NCI-H1436 treated with DMSO at 0.1 percent for 48 hours (cell line): ENCODE measurements around the gene GRIFIN.
"Not testable (repeated sequence)": the region's sequence is repeated elsewhere in the genome, so short reads cannot be mapped to it uniquely, and the experiment has no call there.

Experiments
- DNase-seq: peaks from one replicate; lab custom pipeline; 2025; lab: John Stamatoyannopoulos, UW

Gene GRIFIN

DNA sequence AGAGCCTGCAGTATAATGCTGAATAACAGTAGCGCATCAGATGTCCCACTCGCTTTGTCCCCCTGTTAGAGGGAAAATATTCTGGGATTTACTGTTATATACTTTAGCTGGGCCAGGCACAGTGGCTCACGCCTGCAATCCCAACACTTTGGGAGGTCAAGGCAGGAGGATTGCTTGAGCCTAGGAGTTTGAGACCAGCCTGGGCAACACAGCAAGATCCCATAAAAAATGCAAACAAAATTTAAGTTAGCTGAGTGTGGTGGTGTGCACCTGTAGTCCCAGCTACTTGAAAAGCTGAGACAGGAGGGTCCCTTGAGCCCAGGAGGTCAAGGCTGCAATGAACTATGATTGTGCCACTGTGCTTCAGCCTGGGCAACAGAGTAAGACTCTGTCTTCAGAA, 22.3 kb downstream of the GRIFIN start:
- DNase-seq = not testable (repeated sequence)

DNA sequence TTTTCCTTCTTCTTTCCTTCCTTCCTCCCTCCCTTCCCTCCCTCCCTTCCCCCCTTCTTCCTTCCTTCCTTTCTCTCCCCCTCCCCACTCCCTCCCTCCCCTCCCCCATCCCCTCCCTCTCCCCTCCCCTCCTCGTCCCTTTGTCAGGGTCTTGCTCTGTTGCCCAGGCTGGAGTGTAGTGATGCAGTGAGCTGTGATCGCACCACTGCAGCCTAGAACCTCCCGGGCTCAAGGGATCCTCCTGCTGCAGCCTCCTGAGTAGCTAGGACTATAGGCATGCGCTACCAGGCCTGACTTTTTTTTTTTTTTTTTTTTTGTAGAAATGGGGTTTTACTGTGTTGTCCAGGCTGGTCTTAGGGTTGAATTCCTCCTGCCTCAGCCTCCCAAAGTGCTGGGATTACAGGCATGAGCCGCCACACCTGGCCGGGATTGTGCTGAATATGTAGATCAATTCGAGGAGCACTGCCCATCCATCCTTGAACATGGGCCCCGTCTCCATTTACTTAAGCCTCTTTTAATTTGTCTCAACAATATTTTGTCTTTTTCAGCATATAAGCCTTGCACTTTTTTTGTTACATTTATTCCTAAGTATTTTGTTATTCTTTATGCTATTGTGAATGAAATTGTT, 23.4 kb downstream of the GRIFIN start:
- DNase-seq = no peak

DNA sequence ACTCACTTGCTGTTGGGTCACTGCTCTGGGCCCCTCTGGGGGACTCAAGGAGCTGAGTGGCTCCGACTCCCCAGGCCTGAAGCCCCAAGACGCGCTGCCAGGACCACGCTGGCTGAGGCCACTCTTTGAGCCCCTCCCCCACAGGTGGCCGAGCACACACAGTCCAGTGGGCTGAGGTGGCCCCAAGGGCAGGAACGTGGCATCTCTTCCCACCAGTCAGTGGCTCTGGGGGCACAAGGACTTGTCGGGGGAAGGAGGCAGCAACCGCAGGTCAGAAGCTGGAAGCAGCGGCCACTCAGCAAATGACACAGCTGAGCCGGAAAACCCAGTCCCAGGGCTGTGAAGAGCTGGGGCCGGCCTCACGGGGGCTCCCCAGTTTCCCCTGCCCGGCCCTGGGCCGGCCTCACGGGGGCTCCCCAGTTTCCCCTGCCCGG, 24.1 kb downstream of the GRIFIN start:
- DNase-seq = no peak

DNA sequence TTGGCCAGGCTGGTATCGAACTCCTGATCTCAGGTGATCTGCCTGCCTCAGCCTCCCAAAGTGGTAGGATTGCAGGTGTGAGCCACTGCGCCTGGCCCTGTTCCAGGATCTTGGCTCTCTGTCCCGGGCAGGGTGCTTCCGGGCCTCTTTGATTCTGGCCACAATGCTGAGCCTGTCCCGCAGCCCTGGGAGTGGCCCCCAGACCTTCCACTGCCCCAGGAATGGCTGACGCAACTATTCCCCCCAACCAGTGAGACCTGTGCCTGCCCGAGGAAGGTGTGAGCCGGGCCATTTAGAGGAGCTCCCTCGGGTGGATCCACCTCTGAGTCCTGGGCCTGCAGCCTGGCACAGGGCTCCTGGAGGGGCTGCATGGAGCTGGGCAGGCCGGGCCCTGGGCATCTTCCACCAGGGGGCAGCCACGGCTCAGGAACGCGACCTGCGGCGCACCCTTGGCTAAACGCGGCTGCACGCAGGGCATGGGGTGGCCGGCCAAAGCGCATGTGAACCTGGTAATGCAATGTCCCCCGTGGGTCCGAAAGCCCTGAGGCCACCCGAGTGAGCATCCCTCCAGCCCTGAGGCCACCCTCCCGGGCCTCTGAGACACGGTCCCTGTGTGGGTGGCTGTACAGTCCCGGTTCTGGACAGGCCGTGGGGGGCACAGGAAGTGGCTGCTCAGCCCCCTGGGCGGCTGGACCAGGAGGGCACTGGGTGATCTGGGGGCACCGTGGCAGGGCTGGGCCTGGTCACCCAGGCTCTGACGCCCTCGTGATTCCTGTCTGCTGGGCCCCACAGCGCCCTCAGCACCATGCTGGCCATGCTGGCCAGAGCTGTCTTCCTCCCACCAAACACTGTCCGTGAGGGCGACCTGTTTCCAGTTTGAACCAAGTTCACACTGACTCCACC, 24.8 kb downstream of the GRIFIN start:
- DNase-seq = no peak

DNA sequence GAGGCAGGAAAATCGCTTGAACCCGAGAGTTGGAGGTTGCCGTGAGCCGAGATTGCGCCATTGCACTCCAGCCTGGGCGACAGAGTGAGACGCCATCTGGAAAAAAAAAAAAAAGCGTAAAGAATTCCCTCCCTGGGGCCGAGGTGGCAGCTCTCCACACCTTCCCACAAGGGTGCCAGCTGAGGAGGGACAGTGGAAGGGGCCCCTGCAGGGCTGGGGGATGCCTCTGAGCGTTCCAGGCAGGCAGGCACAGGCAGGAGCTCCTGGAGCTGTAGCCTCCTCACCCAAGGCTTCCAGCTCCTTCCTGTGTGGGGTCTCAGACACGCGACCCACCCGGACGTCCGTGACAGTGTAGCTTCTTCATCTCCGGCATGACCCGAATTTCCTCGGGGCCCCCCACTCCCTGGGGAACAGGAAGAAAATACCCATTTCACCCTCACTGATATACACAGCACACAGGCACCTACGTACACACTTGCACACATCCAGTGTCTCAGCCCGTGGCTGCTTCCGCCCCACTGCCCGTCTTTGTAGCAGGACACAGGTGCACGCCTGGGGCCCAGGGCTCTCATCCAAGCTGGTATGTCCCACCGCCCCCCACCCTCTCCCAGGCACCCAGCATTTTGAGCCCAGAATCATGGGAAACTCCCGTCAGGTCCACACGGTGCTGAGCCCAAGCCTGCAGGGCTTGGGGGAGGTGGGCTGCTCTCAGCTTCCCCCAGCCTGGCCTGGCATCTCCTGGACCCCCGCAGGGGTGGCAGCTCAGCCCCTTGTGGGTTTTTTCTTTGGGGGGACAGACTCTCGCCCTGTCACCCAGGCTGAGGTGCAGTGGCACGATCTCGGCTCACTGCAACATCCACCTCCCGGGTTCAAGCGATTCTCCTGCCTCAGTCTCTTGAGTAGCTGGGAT, 25.7 kb downstream of the GRIFIN start:
- DNase-seq = no peak

DNA sequence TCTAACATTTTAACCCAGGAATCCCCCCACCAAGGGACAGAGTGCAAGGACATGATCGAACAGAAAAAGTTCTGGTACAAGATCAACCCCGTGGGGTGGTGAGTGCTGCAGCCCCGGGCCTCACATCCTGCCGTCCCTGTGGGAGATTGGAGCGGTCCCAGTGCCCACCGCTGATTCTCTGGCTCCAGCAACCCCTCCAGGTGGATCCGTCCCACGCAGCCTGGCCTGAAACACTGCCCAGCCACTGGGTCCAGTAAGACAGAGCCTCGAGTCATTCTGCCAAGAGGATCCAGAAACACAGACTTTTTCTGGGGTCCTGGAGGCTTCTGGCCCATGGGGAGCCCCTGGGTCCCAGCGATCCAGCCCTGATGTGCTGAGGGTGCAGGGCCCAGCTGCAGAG, 29.5 kb downstream of the GRIFIN start:
- DNase-seq = no peak

DNA sequence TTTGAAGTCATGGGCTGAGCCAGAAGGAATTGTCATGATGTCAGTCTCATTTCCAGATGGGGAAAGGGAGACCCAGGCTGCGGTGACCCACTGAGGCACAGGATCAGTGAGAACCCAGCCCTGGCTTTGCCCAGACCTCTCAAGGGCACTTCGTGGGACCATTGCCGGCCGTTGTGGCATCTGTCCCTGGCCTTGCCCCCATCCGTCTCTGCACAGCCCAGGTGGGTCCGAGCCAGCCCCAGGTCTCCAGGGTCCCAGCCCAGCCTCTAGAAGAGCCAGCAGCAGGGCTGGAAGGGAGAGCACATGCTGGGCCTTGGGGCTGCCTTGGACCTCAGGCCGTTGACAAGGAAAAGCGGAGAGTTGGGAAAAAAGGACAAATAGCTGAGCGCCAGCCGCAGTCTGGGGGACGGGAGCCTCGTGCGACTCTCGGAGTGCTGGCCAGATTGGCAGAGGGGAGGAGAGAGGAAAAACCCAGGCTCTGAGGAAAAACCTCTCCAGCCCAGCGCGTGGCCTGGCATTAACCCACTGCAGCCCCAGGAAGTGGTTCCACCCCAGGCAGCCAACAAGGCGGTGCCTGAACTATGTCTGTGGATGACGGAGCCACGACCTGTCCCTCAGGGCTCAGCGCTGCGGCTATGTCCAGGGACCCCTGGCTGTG, 30.2 kb downstream of the GRIFIN start:
- DNase-seq = no peak

DNA sequence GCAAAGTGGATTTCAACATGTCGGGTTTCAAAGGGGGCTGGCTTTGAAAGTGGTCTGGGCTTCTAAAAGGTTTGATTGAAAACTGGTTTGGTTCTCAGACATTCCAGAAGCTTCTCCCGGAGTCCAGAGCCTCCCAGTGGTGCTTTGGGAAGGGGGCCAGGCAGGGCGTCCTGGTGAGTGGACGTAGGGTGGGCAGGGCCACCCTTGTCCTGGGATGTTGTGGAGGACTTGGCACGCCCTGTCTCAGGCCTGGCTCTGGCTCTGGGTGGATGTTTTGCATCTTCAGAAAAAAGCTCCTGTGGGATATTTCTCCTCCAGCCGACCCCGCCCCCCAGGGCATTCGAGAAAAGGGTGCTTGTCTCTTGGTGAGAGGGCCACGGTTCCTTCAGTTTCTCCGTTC, 31.2 kb downstream of the GRIFIN start:
- DNase-seq = no peak

DNA sequence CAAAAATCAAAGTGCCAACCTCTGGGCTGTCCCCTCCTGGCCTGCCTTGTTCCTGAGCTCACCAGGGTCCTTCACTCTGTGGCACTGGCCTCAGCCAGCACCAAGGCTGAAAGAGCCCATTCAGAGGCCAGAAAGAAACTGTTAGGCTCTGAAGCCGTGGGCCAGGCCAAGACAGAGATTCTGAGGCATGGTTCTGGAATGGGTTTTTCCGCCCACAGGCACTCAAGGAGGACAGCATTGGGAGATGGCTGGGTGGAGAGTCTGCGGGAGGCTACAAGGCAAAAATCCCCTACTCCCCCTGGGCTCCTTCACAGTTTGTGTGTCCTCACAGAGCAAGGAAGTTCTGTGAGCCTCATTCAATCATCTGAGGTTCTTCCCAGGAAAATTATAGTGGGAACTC, 31.7 kb downstream of the GRIFIN start:
- DNase-seq = no peak

DNA sequence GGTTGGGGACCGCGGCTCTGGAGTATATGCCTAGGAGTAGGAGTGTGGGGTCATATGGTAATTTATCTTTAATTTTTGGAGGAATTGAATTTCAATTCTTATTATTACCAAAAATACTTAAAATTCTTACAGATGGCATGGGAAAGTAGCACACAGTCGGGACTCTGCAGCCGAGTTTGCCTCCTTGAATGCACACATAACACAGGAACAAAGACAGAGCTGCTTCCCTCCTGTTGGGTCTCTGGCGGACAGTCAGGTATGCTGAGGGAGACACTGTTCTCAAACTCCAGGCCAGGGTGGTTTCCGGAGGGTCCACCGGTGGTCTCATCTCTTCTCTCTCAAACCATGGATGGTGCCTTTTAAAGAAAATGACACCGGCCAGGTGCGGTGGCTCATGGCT, 32.7 kb downstream of the GRIFIN start:
- no peak for DNase-seq

DNA sequence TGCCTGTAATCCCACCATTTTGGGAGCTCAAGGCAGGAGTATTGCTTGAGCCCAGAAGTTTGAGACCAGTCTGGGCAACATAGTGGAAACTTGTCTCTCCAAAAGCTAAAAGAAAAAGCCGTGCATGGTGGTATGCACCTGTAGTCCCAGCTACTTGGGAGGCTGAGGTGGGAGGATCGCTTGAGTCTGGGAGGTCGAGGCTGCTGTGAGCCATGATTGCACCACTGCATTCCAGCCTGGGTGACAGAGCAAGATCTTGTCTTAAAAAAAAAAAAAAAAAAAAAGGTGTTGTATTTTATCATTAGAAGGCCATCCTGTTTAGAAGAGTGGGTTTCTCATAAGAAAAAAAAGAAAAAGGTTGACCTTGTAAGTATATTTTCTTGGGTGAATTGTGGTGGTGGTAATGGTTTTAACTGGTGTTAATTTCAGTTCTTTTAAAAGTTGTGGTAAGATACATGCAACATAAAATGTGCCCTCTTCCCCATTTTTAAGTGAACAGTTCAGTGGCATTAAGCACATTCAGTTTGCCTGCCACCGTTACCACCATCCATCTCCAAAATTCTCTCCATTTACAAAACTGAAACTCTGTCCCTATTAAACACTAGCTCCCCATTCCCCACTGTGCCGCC, 34.7 kb downstream of the GRIFIN start:
- DNase-seq = no peak

DNA sequence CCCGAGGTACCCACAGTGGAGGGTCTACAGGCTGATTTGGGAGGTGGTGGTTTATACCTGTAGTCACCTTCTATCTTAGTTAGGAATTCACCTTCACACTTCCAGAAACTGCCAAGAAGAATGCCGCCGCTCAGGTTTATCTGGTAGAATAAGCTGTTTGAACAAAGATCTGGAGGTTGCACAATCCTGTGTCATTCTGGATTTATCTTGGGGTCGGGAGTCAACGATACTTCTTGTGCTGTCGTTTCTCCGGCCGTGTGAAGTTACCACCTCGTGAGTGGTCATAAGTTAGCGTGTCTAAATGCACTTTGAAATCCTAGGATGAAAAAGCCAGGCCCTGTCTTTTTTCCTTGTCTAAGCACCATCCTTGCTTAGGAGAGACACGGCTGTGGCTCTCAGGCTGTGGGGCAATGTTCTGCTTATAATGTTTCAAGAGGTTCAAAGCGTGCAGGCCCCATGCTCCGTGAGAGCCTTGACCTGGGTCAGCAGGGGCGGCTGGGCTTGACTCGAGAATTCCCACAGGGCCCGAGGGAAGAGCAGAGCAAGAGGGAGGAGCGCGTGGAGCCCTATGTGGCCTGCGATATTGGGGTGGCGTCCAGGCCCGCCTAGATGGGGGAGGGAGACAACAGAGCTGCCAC, 35.5 kb downstream of the GRIFIN start:
- no peak for DNase-seq

DNA sequence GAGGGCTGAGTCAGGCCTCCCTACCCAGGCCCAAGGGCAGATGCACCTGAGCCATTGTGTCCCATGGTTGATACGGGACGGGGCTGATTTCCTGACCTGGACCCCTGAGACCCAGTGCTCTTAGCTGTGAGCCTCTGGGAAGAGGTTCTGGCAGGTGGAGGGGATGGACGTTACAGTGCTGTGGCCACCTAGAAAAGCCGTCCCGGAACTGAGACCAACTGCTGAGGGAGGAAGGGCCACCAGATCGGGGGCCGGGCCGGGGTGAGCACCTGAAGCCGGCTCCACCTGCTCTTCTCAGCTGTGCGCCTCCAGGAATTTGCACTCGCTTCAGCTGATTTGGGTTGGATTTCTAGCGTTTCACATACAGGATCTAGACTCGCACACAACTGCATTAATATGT, 37.4 kb downstream of the GRIFIN start:
- no peak for DNase-seq

DNA sequence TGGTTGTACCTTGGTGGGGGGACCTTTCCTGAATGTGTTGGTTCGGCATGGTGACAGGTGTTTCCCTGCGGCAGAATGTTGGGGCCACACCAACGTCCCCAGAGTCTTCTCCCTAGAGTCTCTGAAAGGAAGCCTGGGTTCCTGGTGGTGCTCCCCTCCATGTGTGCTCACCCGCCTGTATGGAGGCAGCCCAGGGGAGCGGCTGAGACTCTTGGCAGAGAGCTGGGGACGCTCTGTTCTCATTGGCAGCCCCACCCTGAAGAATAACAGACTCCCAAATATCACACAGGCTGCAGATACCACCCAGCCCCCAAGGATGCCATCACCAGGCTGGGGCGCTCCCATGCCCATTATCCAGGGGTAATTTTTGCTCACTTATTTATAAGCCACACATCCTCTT, 38.0 kb downstream of the GRIFIN start:
- DNase-seq = no peak

DNA sequence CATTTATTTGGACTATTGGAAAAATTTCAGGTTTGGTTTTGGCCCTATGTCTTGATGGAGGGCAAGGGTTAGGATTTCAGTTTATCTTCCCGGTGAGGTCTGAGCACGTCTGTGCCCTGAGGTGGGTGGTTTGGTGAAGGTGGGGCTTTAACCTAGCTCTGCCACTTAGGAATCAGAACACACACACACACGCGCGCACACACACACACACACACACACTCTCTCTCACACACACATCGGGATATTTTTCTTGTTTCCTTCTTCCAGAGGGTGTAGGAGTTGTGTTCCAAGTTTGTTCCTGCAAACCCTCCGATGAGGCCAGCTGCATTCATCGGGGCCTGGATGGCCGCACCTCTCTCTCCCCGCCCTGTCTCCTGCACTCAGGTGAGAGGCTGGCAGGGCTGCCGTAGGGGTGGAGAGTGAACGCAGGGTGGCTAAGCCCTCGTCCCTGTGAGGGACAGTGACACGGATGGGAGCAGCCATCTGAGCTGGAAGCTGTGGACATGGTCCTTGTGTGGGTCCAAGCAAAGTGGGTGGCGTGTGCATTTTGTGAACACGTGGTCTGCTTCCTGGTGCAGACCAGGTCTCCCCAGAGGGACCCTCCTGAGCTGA, 38.6 kb downstream of the GRIFIN start:
- no peak for DNase-seq

DNA sequence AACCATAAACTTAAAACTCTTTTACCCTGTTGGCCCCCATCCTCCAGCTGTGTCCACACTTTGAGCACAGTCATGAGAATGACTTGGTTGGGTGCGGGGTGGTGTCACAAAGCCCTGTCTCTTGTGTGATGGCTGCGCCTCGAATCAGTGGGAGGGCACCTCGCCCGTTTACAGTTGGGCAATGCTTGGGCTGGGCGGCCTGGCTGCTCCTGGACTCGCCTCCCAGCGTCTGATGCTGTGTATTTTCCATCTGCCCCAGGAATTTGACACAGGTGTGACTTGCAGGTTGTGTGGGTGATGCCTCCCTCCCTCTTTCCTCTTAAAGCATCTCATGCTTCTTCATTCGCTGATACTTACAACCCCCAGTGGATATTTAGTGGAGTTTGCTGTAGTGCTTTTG, 39.1 kb downstream of the GRIFIN start:
- DNase-seq = no peak

DNA sequence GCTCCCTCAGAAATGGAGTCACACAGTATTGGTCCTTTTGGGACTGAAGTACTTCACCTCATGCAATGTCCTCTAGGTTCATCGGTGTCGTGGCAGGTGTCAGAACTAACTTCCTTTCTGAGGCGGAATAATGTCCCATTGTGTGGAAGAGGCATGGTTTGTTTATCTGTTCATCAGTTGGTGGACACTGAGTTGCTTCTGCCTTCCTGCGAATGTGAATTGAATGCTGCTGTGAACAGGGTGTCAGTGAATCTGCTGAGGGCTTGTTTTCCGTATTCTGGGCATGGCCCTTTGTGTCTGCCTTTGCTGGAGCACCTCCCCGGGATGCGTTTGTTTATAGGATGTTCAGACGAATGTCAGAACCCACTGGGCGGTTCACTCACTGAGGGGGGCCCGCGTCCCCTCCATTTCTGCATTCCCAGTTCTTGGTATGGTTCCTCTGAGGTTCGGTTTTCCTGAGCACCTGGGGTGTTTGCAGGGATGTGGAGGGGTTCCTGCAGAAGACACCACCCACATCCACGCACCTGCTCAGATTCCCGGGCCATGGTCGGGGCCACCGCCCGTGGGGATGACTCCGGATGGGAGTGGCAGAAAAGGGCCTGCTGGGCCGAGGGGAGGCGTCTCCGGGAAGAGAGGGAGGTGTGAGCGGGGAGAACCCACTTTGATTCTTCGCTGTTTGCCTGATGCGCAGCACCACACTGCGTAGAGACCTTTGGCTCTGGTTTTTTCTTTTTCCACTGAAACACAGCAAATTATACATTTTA, 39.7 kb downstream of the GRIFIN start:
- no peak for DNase-seq

DNA sequence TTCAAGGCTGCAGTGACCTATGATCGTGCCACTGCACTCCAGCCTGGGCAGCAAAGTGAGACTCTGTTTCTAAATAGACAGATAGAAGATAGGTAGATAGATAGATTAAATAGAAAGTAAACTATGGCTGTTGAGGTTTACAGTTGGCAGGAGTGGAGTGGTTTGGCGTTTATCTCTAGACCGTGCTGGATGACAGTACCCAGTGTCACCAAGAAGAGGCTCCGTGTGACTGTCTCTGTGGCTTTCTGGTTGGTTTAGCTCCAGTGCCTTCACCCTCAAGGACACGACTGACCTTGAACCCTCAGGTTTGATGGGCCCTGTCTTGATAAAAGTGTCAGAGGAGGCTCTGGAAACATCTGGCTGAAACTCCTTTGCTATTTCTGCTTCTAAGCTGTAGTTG, 41.1 kb downstream of the GRIFIN start:
- no peak for DNase-seq

DNA sequence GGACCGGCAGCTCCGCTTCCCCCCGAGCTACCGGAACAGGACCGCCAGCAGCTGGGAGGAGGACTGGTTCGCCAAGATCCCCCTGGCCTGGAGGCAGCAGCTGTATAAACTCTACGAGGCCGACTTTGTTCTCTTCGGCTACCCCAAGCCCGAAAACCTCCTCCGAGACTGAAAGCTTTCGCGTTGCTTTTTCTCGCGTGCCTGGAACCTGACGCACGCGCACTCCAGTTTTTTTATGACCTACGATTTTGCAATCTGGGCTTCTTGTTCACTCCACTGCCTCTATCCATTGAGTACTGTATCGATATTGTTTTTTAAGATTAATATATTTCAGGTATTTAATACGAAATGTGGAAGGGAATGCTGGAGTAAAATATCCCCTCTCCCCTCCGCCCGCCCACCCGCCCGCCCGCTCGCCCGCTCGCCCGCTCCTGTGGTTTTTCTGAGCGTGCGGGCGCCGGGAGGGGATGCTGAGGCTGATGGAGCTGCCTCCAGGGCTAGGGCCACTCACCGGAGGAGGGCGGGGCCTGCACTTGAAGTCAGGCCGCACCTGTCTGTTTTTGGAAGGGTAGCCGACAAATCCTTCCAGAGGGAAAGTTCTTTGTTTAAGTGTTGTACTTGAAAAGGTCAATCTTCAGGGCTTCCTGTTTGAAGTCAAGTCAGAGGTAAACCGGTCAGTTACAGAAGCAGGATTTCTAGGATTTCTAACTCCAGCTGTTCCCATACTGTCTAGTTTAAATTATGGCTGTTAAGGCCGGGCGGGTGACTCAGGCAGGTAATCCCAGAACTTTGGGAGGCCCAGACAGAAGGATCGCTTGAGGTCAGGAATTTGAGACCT, 42.3 kb downstream of the GRIFIN start:
- no peak for DNase-seq
